ENCODE data around the gene SYNJ1. TPM values are rescaled to one million over a fixed set of nuclear protein-coding genes. Genes with fewer than 3 reads are reported as not detected.

Gene SYNJ1, protein sequence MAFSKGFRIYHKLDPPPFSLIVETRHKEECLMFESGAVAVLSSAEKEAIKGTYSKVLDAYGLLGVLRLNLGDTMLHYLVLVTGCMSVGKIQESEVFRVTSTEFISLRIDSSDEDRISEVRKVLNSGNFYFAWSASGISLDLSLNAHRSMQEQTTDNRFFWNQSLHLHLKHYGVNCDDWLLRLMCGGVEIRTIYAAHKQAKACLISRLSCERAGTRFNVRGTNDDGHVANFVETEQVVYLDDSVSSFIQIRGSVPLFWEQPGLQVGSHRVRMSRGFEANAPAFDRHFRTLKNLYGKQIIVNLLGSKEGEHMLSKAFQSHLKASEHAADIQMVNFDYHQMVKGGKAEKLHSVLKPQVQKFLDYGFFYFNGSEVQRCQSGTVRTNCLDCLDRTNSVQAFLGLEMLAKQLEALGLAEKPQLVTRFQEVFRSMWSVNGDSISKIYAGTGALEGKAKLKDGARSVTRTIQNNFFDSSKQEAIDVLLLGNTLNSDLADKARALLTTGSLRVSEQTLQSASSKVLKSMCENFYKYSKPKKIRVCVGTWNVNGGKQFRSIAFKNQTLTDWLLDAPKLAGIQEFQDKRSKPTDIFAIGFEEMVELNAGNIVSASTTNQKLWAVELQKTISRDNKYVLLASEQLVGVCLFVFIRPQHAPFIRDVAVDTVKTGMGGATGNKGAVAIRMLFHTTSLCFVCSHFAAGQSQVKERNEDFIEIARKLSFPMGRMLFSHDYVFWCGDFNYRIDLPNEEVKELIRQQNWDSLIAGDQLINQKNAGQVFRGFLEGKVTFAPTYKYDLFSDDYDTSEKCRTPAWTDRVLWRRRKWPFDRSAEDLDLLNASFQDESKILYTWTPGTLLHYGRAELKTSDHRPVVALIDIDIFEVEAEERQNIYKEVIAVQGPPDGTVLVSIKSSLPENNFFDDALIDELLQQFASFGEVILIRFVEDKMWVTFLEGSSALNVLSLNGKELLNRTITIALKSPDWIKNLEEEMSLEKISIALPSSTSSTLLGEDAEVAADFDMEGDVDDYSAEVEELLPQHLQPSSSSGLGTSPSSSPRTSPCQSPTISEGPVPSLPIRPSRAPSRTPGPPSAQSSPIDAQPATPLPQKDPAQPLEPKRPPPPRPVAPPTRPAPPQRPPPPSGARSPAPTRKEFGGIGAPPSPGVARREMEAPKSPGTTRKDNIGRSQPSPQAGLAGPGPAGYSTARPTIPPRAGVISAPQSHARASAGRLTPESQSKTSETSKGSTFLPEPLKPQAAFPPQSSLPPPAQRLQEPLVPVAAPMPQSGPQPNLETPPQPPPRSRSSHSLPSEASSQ (N-terminal part only)
- total RNA-seq (2016; rRNA removed; fragmentation: Illumina TruSeq; extraction: Trizol) (2.7 and 6.4 TPM in 2 replicates), polyA plus RNA-seq (2011; rRNA removed) (1.7 and 2.0 TPM in 2 replicates), polyA minus RNA-seq (2011; rRNA and poly(A)+ RNA removed; ENCODE audit: low replicate concordance) (3.5 and 10.1 TPM in 2 replicates), Bru-seq, nascent RNA (percentile 49 among the genes with signal in this experiment), BruChase-seq, experiment 1, labeled RNA remaining after a 6-hour chase (percentile 57 among the genes with signal in this experiment), BruChase-seq, experiment 2, labeled RNA remaining after a 2-hour chase (percentile 52 among the genes with signal in this experiment)
- 0.79 and 0.81 TPM in 2 replicates for total RNA-seq (2016; cell fraction: cytosol; rRNA removed; fragmentation: Illumina TruSeq; extraction: Trizol; ENCODE audit: low read depth)
- total RNA-seq (2016; cell fraction: insoluble cytoplasmic fraction; rRNA removed; fragmentation: Illumina TruSeq; extraction: Trizol), result 2.8 and 6.0 TPM in 2 replicates
- total RNA-seq (2016; cell fraction: membrane; rRNA removed; fragmentation: Illumina TruSeq; extraction: Trizol), result 1.4 and 2.0 TPM in 2 replicates
- total RNA-seq (2016; cell fraction: nucleus; rRNA removed; fragmentation: Illumina TruSeq; extraction: Trizol), result 5.3 and 5.5 TPM in 2 replicates
- 0.87 and 1.2 TPM in 2 replicates for polyA plus RNA-seq (2011; cell fraction: cytosol; rRNA removed)
- 5.9 and 6.7 TPM in 2 replicates for polyA plus RNA-seq (2011; cell fraction: nucleus; rRNA removed)
- 3.2 and 3.6 TPM in 2 replicates for polyA plus RNA-seq (2012)
- polyA plus RNA-seq (2016; cell fraction: cytosol; fragmentation: Illumina TruSeq; extraction: Trizol; ENCODE audit: low read depth), result 0.16 and 0.20 TPM in 2 replicates
- 3.7 and 5.3 TPM in 2 replicates for polyA plus RNA-seq (2016; cell fraction: insoluble cytoplasmic fraction; fragmentation: Illumina TruSeq; extraction: Trizol; ENCODE audit: low read depth)
- 0.62 and 0.63 TPM in 2 replicates for polyA plus RNA-seq (2016; cell fraction: membrane; fragmentation: Illumina TruSeq; extraction: Trizol; ENCODE audit: low read depth)
- polyA plus RNA-seq (2016; cell fraction: nucleus; fragmentation: Illumina TruSeq; extraction: Trizol; ENCODE audit: insufficient read depth, low read depth), result 8.5 and 10.3 TPM in 2 replicates
- polyA minus RNA-seq (2011; cell fraction: cytosol; rRNA and poly(A)+ RNA removed), result 2.1 and 2.3 TPM in 2 replicates
- polyA minus RNA-seq (2011; cell fraction: nucleus; rRNA and poly(A)+ RNA removed), result 7.3 and 11.2 TPM in 2 replicates
- long read RNA-seq, experiment 1, result 0 reads
- long read RNA-seq, experiment 2, partial matches to known transcripts, result 0 of 3 reads
- long read RNA-seq, experiment 2, other reads (novel, unspliced or antisense), result 3 of 3 reads

- H3K4me2 ChIP-seq (ENCODE audit: low read depth, low read length), result peak within 1 kb of the TSS; percentile 93
- FAIRE-seq, result no peak
- peak within 1 kb of the TSS; percentile 84 for H3K27ac ChIP-seq (ENCODE audit: extremely low read length, insufficient read depth, low read length)
- BruUV-seq (replicated peaks), result no TSS peak
- 0% methylated on average over 8 of the region's 79 CpGs for WGBS (ENCODE audit: low lambda C conversion rate)
- peak within 1 kb of the TSS; percentile 76 to 94 (median 91) for H3K4me3 ChIP-seq (replicated peaks in 1 of 3; ENCODE audit: insufficient read depth in 1 of 3, low read depth in 2 of 3, low read length in 3 of 3)
- in situ Hi-C loops (cut with HindIII; ENCODE audit: extremely low pct_ligation_motif_present, low pct_unique_long_range_greater_than_20kb), result loop anchor here (5.0 kb wide), 1 partner anchor 44 kb away; the partner anchor contains the start of gene PAXBP1
- DNase-seq (ENCODE audit: low spot score), result peak; percentile 87
- CTCF ChIA-PET (ENCODE audit: low intra/inter-chr PET ratio, low total read pairs), result no interaction called here
- POLR2A ChIA-PET, result interaction anchor here (0.7 to 3.2 kb wide), 14 partner anchors 8 to 995 kb away, joined by 3 to 31 read pairs (median 4); partner anchors contain the start of genes CFAP298, DONSON, IFNAR1 and PAXBP1
- ATAC-seq, result peak; percentile 92
- no peaks in the 10 kb centered on the region for H3K36me3 ChIP-seq (replicated peaks in 1 of 2; ENCODE audit: control insufficient read depth in 1 of 2, insufficient read depth in 2 of 2, low read length in 2 of 2)
- peaks cover 15% of the 10 kb centered on the region; the same call in 1 of the 2 replicates for H3K4me1 ChIP-seq (ENCODE audit: insufficient read depth, low read length)
- intact Hi-C loops (cut with micrococcal nuclease; ENCODE audit: unreplicated experiment), result loop anchor here (5.0 kb wide), 2 partner anchors 39 to 76 kb away; no protein-coding TSS in a partner anchor
- H3K9me3 ChIP-seq (ENCODE audit: low read length), result no peaks in the 10 kb centered on the region
- H2AFZ ChIP-seq (ENCODE audit: low read length), result peak within 1 kb of the TSS; percentile 93
- no peaks in the 10 kb centered on the region for H3K79me2 ChIP-seq (ENCODE audit: insufficient read depth, low read length)
- no peaks in the 10 kb centered on the region for H4K20me1 ChIP-seq (ENCODE audit: insufficient read depth, low read length)
- peak within 1 kb of the TSS; percentile 79 for H3K9ac ChIP-seq (ENCODE audit: insufficient read depth, low read depth, low read length)
- H3K27me3 ChIP-seq (ENCODE audit: control insufficient read depth in 1 of 2, insufficient read depth in 2 of 2, low read length in 2 of 2), result no peaks in the 10 kb centered on the region; a peak in 1 of 5 replicates
- TF ChIP-seq ZNF234 (CRISPR knock-in tag; conservative IDR thresholded peaks at IDR 0.05) (0 out of 2 replicates have a peak, but pooled peaks have one; percentile 3), RNF219 (CRISPR knock-in tag; IDR thresholded peaks at IDR 0.05) (peak; percentile 91; the same call in 1 of the 2 replicates), BATF2 (CRISPR knock-in tag; IDR thresholded peaks at IDR 0.05) (peak; percentile 62; the same call in 1 of the 2 replicates)
- TF ChIP-seq, protein P1, sequence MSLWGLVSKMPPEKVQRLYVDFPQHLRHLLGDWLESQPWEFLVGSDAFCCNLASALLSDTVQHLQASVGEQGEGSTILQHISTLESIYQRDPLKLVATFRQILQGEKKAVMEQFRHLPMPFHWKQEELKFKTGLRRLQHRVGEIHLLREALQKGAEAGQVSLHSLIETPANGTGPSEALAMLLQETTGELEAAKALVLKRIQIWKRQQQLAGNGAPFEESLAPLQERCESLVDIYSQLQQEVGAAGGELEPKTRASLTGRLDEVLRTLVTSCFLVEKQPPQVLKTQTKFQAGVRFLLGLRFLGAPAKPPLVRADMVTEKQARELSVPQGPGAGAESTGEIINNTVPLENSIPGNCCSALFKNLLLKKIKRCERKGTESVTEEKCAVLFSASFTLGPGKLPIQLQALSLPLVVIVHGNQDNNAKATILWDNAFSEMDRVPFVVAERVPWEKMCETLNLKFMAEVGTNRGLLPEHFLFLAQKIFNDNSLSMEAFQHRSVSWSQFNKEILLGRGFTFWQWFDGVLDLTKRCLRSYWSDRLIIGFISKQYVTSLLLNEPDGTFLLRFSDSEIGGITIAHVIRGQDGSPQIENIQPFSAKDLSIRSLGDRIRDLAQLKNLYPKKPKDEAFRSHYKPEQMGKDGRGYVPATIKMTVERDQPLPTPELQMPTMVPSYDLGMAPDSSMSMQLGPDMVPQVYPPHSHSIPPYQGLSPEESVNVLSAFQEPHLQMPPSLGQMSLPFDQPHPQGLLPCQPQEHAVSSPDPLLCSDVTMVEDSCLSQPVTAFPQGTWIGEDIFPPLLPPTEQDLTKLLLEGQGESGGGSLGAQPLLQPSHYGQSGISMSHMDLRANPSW (CRISPR knock-in tag; IDR thresholded peaks at IDR 0.05; ENCODE audit: borderline replicate concordance), result 0 out of 2 replicates have a peak, but pooled peaks have one; percentile 63
These were observed at the start of gene SYNJ1 for GRCh38 chr21:32727687-32728455. SYNJ1 (minus strand) TSS chr21:32728013; CDS start chr21:32726895, 1,118 bp downstream.
